ENCODE measurements around the gene DGLUCY.
"Not testable (repeated sequence)": the region's sequence is repeated elsewhere in the genome, so short reads cannot be mapped to it uniquely, and the experiment has no call there.

DGLUCY gene

DNA sequence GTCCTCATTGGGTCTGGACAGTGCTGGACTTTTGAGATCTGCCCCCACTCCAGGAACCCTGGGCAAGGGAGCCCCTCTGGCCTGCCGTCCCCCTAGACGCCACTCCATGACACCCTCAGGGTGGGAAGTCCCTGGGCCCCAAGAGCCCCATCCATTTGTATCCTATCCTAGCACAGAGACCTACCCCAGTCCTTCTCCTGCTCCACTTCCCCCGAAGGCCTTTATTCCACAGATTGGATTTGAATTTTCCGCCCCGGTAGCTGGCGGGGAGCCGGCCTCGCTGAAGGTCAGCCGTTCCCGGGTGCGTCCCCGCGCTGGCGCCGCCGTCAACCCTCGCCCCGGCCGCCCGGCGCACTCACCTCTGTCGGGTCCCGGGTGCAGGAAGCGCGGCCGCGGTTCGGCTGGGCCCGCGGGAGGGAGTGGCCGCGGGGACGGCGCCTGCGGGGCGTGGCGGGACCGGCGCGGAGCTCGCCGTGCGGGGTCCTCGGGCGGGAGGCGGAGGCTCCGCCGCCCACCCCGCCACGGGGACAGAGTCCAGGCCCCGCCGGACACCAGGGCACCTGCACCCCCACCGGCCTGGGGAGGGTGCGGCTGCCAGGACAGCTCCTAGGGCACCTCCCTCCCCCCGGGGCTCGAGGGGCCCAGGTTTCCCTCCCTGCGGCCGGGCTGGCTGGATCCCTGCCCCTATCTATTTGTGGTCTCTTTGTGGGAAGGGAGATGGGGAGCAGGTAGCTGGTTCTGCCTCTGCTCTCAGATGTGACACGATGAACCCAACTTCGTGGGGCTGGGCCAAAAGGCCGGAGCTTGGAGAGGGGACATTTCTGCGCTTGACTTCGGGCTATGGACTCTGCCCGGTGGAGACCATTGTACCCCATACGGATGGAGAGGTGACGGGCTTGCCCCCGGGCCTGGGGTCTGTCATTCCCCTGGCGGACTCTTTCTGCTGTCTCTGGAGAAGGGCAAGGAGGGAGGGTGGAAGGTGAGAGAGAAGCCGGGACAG is 150.6 kb downstream of the DGLUCY start:
- DNase-seq: no peak

DNA sequence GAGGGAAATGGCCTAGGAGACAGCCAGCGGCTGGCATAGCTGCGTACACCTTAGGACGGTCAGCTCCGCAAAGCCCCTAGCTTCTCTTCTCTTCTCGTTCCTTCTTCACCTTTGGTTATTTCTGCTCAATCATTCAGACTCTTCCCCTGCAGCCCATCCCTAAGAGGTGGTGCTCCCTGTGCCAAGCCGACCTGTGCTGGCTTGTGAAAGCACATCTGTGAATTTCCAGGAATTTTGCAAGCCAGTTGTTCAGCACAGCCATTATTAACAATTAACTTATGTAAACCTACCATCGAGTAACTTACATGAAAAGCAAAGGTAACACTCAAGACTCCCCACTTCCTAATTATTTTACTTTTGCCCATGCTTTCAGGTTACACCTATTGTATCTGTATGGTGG is 151.5 kb downstream of the DGLUCY start:
- DNase-seq: no peak

- not testable (repeated sequence) for DNase-seq
Measured at GRCh38 chr14:91266276-91266675, 152.4 kb downstream of the DGLUCY start.

GRCh38 chr14:91267965-91268437 is 154.1 kb downstream of the DGLUCY start:
- no peak for DNase-seq

DNA sequence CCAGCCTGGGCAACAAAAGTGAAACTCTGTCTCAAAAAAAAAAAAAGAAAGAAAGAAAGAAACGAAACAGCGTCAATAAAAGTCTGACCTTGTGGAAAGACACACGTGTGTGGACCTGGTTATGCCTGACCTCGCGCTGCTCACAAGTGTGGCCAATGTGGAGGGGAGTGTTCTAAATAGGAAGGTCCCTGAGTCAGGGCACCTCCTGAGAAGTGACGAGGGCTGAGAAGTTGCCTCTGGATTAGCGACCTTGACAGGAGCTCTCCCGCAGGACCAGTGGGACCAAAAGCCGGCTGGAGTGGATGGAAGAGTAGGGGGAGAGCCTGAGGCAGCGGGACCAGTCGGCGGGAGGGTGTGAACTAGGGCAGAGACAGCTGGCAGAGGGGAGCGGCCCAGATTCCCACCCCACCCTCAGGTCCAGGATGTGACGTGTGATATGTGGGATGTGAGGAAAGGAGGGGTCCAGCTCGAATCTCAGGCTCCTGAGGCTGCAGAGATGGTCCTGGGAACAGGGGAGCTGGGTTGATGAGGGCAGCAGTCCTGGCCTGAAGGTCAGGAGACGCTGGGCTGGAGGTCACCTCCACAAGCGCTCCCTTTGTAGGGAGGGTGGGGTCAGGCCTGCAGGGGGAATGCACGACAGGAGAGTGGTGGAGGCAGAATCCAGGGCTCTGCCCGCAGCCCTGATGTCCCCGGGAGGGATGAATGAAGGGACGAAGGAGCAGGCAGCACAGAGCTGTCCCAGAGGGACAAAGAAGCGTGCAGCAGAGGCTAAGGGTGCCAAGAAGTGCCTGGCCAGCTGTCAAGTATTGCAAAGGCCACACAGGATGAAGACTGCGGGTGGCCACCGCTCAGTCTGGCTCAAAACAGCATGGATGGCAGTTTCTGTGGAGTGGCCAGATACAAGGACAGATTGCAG is 155.5 kb downstream of the DGLUCY start:
- no peak for DNase-seq

DNA sequence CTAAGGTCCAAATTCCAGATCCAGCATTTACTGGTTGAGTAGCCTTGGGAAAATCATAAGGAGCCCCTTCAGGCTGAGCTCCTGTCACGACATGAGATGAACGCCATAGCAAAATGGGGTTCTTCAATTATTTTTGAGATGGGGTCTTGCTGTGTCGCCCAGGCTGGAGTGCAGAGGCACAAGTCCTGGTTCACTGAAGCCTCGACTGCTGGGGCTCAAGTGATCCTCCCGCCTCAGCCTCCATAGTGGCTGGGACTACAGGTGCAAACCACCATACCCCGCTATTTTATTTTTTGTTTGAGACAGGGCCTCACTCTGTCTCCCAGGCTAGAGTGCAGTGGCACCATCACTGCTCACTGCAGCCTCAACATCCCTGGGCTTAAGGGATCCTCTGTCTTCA is 156.3 kb downstream of the DGLUCY start:
- no peak for DNase-seq

GRCh38 chr14:91270619-91271018 is 156.7 kb downstream of the DGLUCY start:
- no peak for DNase-seq

DNA sequence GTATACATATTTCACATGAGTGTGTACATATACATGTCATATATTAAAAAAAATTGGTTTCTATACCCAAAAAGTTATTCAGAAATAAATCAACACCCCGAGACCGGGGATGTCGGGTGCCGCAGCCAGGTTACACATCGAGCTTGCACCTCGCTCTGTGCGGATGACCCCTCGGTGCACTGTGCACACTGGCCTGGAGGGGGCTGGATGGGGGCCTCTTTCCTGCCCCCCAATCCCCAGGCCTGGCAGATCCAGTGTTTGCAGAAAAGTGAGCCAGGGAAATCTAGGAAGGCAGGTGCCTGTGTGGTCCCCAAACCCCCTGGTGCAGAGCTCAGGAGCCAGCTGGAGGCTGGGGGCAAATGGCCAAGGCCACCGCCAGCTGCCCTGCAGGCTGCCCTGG is 157.8 kb downstream of the DGLUCY start:
- DNase-seq: no peak

- no peak for DNase-seq
Measured at GRCh38 chr14:91272341-91273272, 158.7 kb downstream of the DGLUCY start.

- no peak for DNase-seq
Measured at GRCh38 chr14:91273273-91273884, 159.5 kb downstream of the DGLUCY start.

- DNase-seq: no peak
Measured at GRCh38 chr14:91273885-91274273, 160.0 kb downstream of the DGLUCY start.

- DNase-seq: no peak
Measured at GRCh38 chr14:91274796-91275195, 160.9 kb downstream of the DGLUCY start.

All from SHP77 (cell line).